ENCODE measurements around the gene EPHA4. TPM values are rescaled to one million over a fixed set of nuclear protein-coding genes. Genes with fewer than 3 reads are reported as not detected.

The EPHA4 gene
- total RNA-seq, 1 experiment from 2014 or later: 3.2 TPM

- CTCF ChIA-PET: no interaction called here
- no peak for DNase-seq
- Mint-ChIP-seq H3K27ac (ENCODE audit: unreplicated experiment) (no peak overlapping the region), H3K4me3 (ENCODE audit: low read depth, unreplicated experiment) (no peak overlapping the region), H3K9me3 (ENCODE audit: low read depth, unreplicated experiment) (peaks cover 7% of the 10 kb centered on the region), H3K27me3 (ENCODE audit: unreplicated experiment) (peaks cover 3% of the 10 kb centered on the region), H3K36me3 (ENCODE audit: insufficient read depth, unreplicated experiment) (no peaks in the 10 kb centered on the region), H3K4me1 (ENCODE audit: low read depth, unreplicated experiment) (no peaks in the 10 kb centered on the region)
- intact Hi-C loops (cut with micrococcal nuclease; ENCODE audit: unreplicated experiment): no loop called here
- no peak for TF ChIP-seq CTCF (IDR thresholded peaks at IDR 0.05; ENCODE audit: unreplicated experiment)
- no TSS peak for BruUV-seq (replicated peaks)
These were observed 166.6 kb downstream of the EPHA4 start for GRCh38 chr2:221405521-221405920.

- intact Hi-C loops (cut with micrococcal nuclease; ENCODE audit: unreplicated experiment): no loop called here
- CTCF ChIA-PET: no interaction called here
- no peak overlapping the region for H3K4me3 Mint-ChIP-seq (ENCODE audit: low read depth, unreplicated experiment)
- peaks cover 9% of the 10 kb centered on the region for H3K9me3 Mint-ChIP-seq (ENCODE audit: low read depth, unreplicated experiment)
- H3K4me1 Mint-ChIP-seq (ENCODE audit: low read depth, unreplicated experiment): no peaks in the 10 kb centered on the region
- no peak for TF ChIP-seq CTCF (IDR thresholded peaks at IDR 0.05; ENCODE audit: unreplicated experiment)
- DNase-seq: no peak
- no peak overlapping the region for H3K27ac Mint-ChIP-seq (ENCODE audit: unreplicated experiment)
- peaks cover 8% of the 10 kb centered on the region for H3K27me3 Mint-ChIP-seq (ENCODE audit: unreplicated experiment)
- no TSS peak for BruUV-seq (replicated peaks)
- no peaks in the 10 kb centered on the region for H3K36me3 Mint-ChIP-seq (ENCODE audit: insufficient read depth, unreplicated experiment)
These were observed 170.0 kb downstream of the EPHA4 start for GRCh38 chr2:221402072-221402471.

GRCh38 chr2:221400411-221400810 is 171.7 kb downstream of the EPHA4 start:
- no peak overlapping the region for H3K4me3 Mint-ChIP-seq (ENCODE audit: low read depth, unreplicated experiment)
- H3K4me1 Mint-ChIP-seq (ENCODE audit: low read depth, unreplicated experiment): no peaks in the 10 kb centered on the region
- H3K27me3 Mint-ChIP-seq (ENCODE audit: unreplicated experiment): peaks cover 8% of the 10 kb centered on the region
- H3K36me3 Mint-ChIP-seq (ENCODE audit: insufficient read depth, unreplicated experiment): no peaks in the 10 kb centered on the region
- peaks cover 2% of the 10 kb centered on the region for H3K9me3 Mint-ChIP-seq (ENCODE audit: low read depth, unreplicated experiment)
- no peak for TF ChIP-seq CTCF (IDR thresholded peaks at IDR 0.05; ENCODE audit: unreplicated experiment)
- intact Hi-C loops (cut with micrococcal nuclease; ENCODE audit: unreplicated experiment): no loop called here
- no TSS peak for BruUV-seq (replicated peaks)
- DNase-seq: no peak
- H3K27ac Mint-ChIP-seq (ENCODE audit: unreplicated experiment): no peak overlapping the region
- CTCF ChIA-PET: no interaction called here

- TF ChIP-seq CTCF (IDR thresholded peaks at IDR 0.05; ENCODE audit: unreplicated experiment): no peak
- intact Hi-C loops (cut with micrococcal nuclease; ENCODE audit: unreplicated experiment): no loop called here
- BruUV-seq (replicated peaks): no TSS peak
- no peaks in the 10 kb centered on the region for H3K4me1 Mint-ChIP-seq (ENCODE audit: low read depth, unreplicated experiment)
- H3K4me3 Mint-ChIP-seq (ENCODE audit: low read depth, unreplicated experiment): no peak overlapping the region
- no peaks in the 10 kb centered on the region for H3K36me3 Mint-ChIP-seq (ENCODE audit: insufficient read depth, unreplicated experiment)
- no peak overlapping the region for H3K27ac Mint-ChIP-seq (ENCODE audit: unreplicated experiment)
- peaks cover 2% of the 10 kb centered on the region for H3K9me3 Mint-ChIP-seq (ENCODE audit: low read depth, unreplicated experiment)
- no peak for DNase-seq
- H3K27me3 Mint-ChIP-seq (ENCODE audit: unreplicated experiment): peaks cover 8% of the 10 kb centered on the region
- CTCF ChIA-PET: no interaction called here
These were observed 172.9 kb downstream of the EPHA4 start for GRCh38 chr2:221399183-221399582.
